Neural progenitor cell (in vitro differentiated cells): ENCODE data around the gene CNTD1.

Experiments used
- CTCF ChIP-seq: fragments of 200-600 bp; sonication (generic); IDR thresholded peaks from 2 replicates; pipeline ENCODE4 v1.5.1; 2017; ENCODE audit warnings: antibody characterized with exemption, mild to moderate bottlenecking
- EZH2 ChIP-seq: fragments of 200-600 bp; sonication (generic); IDR thresholded peaks from 2 replicates; pipeline ENCODE4 v1.6.1; 2017; ENCODE audit warnings: antibody characterized with exemption, mild to moderate bottlenecking, moderate library complexity

- TF ChIP-seq EZH2, result no peak
- TF ChIP-seq CTCF, result no peak
These were observed 34.5 kb downstream of the CNTD1 start, which contains the start of gene PSME3 for GRCh38 chr17:42832934-42833766.
